HL-60 (cell line): Measurements from ENCODE around the gene HTR3A.

ENCODE experiments used
- DNase-seq, 2 experiments: peaks; one replicate each; pipeline ENCODE4 v3.0.0-alpha.2; 2010 to 2020; ENCODE audit warnings: low read depth in 1 of 2, low spot score in 1 of 2
- H3K27ac ChIP-seq: fragments of 250-450 bp; sonication (Bioruptor Pico); replicated peaks from 2 replicates; pipeline ENCODE4 v1.5.1; 2020; ENCODE audit warnings: mild to moderate bottlenecking, moderate library complexity
- H3K27me3 ChIP-seq: fragments of 250-450 bp; sonication (Bioruptor Pico); 2 replicates; pipeline ENCODE4 v1.5.1; 2021; ENCODE audit warnings: mild to moderate bottlenecking, moderate library complexity; ENCODE audit not compliant: insufficient read depth, poor library complexity, severe bottlenecking
- H3K4me3 ChIP-seq: replicated peaks from 2 replicates; pipeline ENCODE4 v1.5.1; 2011; ENCODE audit warnings: mild to moderate bottlenecking, control low read depth, low read length; ENCODE audit not compliant: insufficient read depth
- GABPA ChIP-seq: IDR thresholded peaks from 2 replicates; pipeline ENCODE4 v1.6.1; 2012; ENCODE audit warnings: low read depth
- POLR2AphosphoS5 ChIP-seq: IDR thresholded peaks from 2 replicates; pipeline ENCODE4 v1.6.1; 2012; ENCODE audit warnings: low read depth
- TF ChIP-seq, protein P1 (sequence below): IDR thresholded peaks from 2 replicates; pipeline ENCODE4 v1.6.1; 2012; ENCODE audit warnings: low read depth; ENCODE audit not compliant: insufficient replicate concordance

Gene HTR3A

DNA sequence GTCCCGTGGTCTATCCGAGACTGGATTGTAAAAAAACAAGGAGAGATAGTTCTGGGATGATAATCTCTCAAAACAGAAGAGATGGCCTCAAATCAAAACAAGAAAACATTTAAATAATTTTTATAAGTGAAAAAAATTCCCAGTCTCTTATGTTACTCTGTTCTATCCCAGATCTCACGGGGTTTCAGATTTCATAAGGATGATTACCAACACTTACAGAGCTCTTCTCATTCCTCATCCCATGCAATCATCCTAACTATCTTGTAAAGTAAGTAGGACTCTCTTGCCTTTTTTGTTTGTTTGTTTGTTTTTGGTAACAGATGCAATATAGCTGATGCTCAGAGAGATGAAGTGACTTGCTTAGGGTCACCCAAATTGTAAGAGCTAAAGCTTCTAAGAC is 64.6 kb downstream of the HTR3A start:
- Histone ChIP-seq H3K4me3 (no peak overlapping the region), H3K27me3 (no peaks in the 10 kb centered on the region), H3K27ac (no peak overlapping the region)
- TF ChIP-seq POLR2AphosphoS5: no peak
- no peak for TF ChIP-seq GABPA
- TF ChIP-seq, protein P1, sequence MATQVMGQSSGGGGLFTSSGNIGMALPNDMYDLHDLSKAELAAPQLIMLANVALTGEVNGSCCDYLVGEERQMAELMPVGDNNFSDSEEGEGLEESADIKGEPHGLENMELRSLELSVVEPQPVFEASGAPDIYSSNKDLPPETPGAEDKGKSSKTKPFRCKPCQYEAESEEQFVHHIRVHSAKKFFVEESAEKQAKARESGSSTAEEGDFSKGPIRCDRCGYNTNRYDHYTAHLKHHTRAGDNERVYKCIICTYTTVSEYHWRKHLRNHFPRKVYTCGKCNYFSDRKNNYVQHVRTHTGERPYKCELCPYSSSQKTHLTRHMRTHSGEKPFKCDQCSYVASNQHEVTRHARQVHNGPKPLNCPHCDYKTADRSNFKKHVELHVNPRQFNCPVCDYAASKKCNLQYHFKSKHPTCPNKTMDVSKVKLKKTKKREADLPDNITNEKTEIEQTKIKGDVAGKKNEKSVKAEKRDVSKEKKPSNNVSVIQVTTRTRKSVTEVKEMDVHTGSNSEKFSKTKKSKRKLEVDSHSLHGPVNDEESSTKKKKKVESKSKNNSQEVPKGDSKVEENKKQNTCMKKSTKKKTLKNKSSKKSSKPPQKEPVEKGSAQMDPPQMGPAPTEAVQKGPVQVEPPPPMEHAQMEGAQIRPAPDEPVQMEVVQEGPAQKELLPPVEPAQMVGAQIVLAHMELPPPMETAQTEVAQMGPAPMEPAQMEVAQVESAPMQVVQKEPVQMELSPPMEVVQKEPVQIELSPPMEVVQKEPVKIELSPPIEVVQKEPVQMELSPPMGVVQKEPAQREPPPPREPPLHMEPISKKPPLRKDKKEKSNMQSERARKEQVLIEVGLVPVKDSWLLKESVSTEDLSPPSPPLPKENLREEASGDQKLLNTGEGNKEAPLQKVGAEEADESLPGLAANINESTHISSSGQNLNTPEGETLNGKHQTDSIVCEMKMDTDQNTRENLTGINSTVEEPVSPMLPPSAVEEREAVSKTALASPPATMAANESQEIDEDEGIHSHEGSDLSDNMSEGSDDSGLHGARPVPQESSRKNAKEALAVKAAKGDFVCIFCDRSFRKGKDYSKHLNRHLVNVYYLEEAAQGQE: no peak
- DNase-seq: no peak
